ENCODE results near the gene DNMT3A. TPM values are rescaled to one million over a fixed set of nuclear protein-coding genes. Genes with fewer than 3 reads are reported as not detected.

Gene DNMT3A
- total RNA-seq: 83.9 TPM

- peak; percentile 91 for DNase-seq
These were observed at the start of gene DNMT3A for GRCh38 chr2:25341753-25342371. TSS of gene DNMT3A (minus strand) at chr2:25341925. CDS start at chr2:25313984, 27,941 bp downstream.

GRCh38 chr2:25389161-25389560 is 47.4 kb upstream of the DNMT3A start:
- DNase-seq: no peak

DNA sequence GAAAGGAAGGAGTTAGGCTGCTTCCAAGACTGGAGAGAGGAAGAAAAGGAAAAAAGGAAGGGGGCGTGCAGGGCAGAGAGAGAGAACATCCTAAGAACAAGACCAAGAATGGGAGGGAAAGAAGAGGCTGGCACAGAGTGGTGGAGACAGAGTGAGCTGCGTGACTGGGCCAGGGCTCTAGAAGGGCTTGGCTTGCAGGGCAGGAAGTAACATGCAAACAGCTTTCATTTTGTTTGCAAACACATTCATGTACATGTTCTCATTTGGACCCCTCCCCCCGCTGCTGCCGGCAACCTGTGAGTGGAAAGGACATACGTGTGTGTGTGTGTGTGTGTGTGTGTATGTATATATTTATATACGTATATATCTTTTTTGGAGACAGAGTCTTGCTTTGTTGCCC is 46.8 kb upstream of the DNMT3A start:
- no peak for DNase-seq

DNA sequence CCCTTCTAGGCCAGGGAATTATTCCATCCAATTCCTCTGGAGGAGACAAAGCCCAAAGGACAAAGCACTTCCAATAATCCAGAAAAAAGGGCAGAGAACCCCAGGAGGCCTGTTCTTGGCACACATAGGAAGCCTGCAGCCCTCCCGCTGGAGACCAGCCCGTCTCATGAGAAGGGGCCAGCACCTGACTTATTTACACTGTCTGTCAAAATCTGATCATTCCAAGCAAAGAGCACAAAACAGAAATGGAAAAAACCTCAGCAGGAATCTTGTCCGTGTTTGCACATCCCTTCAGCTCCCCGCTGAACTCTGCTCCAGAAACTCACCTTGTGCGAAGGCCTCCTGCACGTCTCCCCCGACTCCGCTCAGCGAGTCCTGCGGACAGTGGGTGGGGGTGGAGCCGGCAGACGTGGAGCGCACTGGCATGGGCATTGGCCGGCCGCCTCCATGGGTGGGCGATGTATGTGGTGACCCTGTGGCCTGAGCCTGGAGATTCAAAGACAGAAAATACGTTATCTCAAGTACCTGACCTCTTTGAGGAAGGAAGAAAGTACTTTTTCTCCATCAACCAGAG is 46.2 kb upstream of the DNMT3A start:
- DNase-seq: no peak

DNA sequence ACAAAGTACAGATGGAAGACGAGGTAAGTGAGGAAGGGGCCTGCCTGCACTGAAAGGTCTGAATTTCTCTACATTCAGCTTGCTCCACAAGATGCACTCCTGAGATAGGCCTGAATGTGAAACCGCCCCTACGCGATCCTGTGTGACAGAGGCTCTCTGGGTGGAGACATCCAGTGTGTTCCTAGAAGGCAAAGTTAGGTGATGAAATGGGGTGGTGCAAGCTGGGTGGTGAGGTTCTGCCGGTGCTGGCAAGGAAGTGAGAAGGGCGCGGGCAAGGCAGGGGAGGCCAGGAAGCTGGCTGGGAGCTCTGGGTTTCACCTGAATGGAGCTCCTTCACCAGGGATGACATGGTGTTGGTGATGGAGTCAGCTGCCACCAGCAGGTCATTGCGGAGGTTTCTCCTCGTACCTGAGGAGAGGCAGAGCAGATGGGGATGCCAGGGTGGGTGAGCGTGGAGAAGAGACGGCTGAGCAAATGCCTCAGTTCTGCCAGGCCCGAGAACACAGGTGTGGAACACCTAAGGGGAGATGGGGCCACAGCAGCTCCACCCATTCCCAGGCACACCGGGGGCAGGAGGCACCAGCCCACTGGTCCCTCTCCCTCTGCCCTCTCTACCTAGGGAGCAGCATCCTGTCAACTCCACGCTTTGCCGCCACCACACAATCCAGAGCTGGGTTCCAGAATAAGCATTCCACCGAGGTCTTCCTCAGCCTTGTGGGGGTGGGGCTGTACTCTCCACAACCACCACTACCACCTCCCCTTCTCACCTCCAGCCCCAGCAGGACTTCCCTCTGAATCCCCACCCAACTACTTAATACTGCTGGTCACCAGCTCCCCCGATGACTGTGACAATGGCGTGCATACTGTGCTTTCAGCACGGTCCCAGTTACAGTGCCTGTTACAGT is 45.5 kb upstream of the DNMT3A start:
- no peak for DNase-seq

- no peak for DNase-seq
These were observed 44.2 kb upstream of the DNMT3A start for GRCh38 chr2:25385910-25386309.

DNA sequence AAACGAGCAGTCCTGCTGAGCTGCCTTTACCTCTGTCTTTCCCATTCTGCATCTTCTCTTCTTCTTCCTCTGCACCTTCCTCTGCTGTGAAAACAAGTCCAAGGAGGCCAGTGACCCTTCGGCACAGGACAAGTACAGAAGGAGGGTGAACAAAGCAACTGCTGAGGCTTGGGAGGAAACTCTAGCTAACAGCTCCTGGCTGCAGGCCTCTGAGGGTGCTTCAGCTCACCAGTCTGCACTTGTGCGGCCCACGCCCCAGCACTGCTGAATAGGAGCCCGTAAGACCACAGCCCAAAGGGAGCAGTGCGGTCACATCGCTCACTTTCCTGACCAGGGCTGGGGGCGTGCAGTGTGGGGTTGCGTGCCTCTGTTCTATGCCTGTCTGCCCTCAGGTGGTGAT is 42.1 kb upstream of the DNMT3A start:
- no peak for DNase-seq

DNA sequence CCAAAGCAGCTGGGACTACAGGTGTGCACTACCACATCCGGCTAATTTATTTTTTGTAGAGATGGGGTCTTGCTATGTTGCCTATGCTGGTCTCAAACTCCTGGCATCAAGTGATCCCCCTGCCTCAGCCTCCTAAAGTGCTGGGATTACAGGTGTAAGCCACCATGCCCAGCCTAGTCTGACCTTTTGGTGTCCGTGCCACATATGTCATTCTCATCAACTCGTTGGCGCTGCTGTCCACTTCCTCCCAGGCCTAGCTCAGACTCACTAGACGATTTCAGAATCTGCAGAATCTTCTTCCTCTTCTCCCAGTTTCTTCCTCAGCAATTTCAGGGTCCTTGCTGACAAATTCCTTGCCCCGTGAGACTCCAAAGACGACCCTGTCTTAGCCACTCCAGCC is 39.8 kb upstream of the DNMT3A start:
- no peak for DNase-seq

DNA sequence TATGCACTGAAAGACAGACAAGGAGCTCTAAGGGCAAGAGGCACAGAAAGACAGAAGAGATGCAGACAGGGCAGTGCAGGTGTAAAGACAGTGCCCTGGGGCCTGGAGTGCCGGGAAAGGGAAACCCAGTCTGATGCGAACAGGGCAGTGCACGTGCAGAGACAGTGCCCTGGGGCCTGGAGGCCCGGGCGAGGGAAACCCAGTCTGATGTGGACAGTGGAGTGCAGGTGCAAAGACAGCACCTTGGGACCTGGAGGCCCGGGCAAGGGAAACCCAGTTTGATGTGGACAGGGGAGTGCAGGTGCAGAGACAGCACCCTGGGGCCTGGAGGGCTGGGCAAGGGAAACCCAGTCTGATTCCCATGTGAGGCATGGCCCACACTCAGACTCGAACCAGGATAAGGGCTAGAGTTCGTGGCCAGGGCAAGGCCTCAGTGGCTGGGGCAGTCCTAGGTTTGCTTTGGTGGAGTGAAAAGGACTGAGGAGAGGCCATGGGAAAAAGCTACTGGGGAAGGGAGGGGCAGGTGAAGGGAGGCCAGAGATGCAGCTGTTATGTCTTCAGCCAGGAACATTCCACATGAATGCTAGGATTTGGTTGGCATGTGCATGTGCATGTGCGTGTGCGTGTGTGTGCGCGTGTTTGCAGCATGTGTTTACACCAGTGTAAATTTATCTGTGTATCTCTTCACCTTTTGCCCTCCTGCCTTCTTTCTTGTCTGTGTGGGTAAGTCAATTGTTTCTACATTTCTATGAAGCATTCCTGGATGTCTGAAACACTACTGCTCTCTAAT is 39.1 kb upstream of the DNMT3A start:
- DNase-seq: peak; percentile 90

DNA sequence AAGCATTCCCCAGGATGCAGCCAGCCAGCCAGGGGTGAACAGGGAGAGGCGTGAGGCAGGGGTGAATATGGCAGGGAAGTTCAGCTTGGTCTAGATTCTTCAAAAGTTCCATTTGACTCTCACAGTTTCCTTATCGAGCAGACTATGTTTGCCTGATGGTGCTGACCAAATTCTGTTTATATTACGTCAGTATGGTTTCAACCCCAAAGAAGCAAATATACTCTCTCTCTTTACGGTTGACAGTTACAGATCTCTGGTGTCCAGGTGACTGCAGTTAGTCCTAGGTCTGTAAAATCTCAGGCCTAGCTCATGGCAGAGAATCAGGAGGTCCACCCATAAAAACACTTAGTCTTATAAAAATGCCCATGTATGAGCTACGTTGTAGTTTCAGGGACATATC is 38.3 kb upstream of the DNMT3A start:
- no peak for DNase-seq

DNA sequence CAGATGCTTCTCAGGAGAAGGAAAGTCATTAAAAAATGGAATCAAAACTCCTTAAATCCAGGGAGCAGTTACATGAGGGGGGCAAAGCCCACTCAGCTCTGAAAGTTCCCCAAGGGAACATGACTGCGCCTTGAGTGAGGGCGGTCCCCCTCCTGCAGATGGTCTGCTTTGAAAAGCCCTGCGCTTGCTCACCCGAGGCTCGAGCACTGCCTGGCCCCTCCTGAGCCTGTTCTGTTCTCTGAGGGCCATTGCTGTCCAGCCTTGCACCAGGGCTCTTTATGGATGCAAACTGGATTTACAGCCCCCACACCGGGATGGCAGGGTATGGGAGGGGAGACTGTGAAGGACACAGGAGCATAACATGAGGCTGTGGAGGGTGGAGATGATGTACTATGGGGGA is 37.8 kb upstream of the DNMT3A start:
- DNase-seq: no peak

- no peak for DNase-seq
These were observed 37.2 kb upstream of the DNMT3A start for GRCh38 chr2:25378731-25379490.

GRCh38 chr2:25377822-25378421 is 36.2 kb upstream of the DNMT3A start:
- no peak for DNase-seq

GRCh38 chr2:25376750-25377621 is 35.3 kb upstream of the DNMT3A start:
- peak; percentile 96 for DNase-seq

- DNase-seq: no peak
These were observed 34.3 kb upstream of the DNMT3A start for GRCh38 chr2:25375989-25376545.

DNA sequence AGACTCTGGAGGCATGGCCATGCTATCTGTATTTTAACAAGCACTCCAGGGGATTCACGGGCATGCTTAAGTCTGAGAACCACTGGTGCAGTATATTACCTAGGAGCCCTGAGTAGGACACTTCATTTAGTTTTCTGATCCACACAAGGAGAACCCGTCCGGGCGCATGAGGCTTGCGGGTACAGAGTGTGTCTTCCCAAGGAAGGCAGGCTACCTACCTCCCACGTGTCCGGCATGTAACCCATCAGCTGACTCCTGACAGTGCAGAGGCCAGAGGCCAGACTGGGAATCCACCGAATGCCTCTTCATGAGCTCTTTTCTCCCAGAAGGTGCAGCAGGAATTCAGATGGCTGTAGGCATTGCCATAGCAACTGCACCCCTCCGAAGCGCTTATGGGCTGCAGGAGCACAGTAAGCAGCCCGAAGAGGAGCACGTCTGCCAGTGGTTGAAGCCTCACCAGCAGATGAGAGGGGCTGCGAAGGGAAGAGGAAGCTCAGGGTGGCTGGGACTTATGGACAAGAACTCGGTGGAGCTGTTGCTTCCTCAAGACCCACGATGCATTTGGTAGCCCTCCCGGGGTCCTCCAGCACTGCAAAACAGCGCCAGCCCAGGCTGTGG is 33.8 kb upstream of the DNMT3A start:
- no peak for DNase-seq

DNA sequence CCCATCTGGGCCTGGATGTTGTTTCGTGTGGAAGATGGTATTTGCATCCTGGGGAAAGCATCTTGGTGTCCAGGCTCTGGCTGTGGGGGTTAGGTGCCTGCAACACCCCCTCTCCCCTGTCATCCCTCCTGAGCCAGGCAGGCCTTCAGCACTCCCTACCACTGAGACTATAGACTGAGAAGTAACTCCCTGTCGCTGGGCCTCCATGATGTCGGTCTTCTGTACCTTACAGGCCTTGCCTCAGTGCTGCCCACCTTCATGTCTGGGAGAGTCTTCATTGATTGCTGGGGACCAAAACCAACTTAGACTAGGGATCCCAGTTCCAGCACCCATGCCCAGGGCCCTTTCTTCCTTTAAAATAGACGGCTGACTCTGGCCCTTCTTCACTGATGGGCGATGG is 33.1 kb upstream of the DNMT3A start:
- no peak for DNase-seq

GRCh38 chr2:25374411-25374810 is 32.7 kb upstream of the DNMT3A start:
- no peak for DNase-seq

GRCh38 chr2:25373269-25373981 is 31.7 kb upstream of the DNMT3A start:
- DNase-seq: peak; percentile 67
